ENCODE results near the gene FUT2.
"Not testable (repeated sequence)": the region's sequence is repeated elsewhere in the genome, so short reads cannot be mapped to it uniquely, and the experiment has no call there.

The FUT2 gene

GRCh38 chr19:48671446-48671995 lies 24.2 kb upstream of the FUT2 start:
- no peak for DNase-seq

- no peak for DNase-seq
Observed at GRCh38 chr19:48672994-48673393, 22.8 kb upstream of the FUT2 start, which contains the start of gene NTN5. Gene NTN5 (minus strand): TSS chr19:48673017. CDS start chr19:48670986, 2,031 bp downstream.

- no peak for DNase-seq
Observed at GRCh38 chr19:48673436-48674100, 22.2 kb upstream of the FUT2 start.

GRCh38 chr19:48674216-48674809 lies 21.5 kb upstream of the FUT2 start:
- no peak for DNase-seq

GRCh38 chr19:48674921-48675824 lies 20.6 kb upstream of the FUT2 start:
- peak; percentile 39 for DNase-seq

- DNase-seq, result no peak
Observed at GRCh38 chr19:48676487-48676886, 19.3 kb upstream of the FUT2 start.

- no peak for DNase-seq
Observed at GRCh38 chr19:48676887-48677286, 18.9 kb upstream of the FUT2 start.

GRCh38 chr19:48678201-48678600 lies 17.6 kb upstream of the FUT2 start:
- DNase-seq, result no peak

- not testable (repeated sequence) for DNase-seq
Observed at GRCh38 chr19:48680006-48680405, 15.8 kb upstream of the FUT2 start.

GRCh38 chr19:48680436-48681126 lies 15.2 kb upstream of the FUT2 start:
- no peak for DNase-seq

GRCh38 chr19:48681127-48681470 lies 14.7 kb upstream of the FUT2 start:
- no peak for DNase-seq

GRCh38 chr19:48683349-48683748 lies 12.4 kb upstream of the FUT2 start:
- DNase-seq, result no peak

- no peak for DNase-seq
Observed at GRCh38 chr19:48685583-48685982, 10.2 kb upstream of the FUT2 start.

- no peak for DNase-seq
Observed at GRCh38 chr19:48686088-48686487, 9.7 kb upstream of the FUT2 start.

GRCh38 chr19:48686637-48687036 lies 9.1 kb upstream of the FUT2 start:
- DNase-seq, result not testable (repeated sequence)

GRCh38 chr19:48687776-48688175 lies 8.0 kb upstream of the FUT2 start:
- DNase-seq, result no peak

- no peak for DNase-seq
Observed at GRCh38 chr19:48689449-48689848, 6.3 kb upstream of the FUT2 start.

GRCh38 chr19:48693629-48694028 lies 2.1 kb upstream of the FUT2 start:
- not testable (repeated sequence) for DNase-seq

GRCh38 chr19:48696353-48697010 lies 711 bp downstream of the FUT2 start:
- no peak for DNase-seq

GRCh38 chr19:48698046-48698445 lies 2.3 kb downstream of the FUT2 start:
- no peak for DNase-seq

- DNase-seq, result no peak
Observed at GRCh38 chr19:48702701-48703100, 6.9 kb downstream of the FUT2 start.

- DNase-seq, result no peak
Observed at GRCh38 chr19:48703316-48703715, 7.5 kb downstream of the FUT2 start.

Data from NK-92 treated with Interleukin-12 subunit alpha and Interleukin-12 subunit beta, amount 100 ng/mL, for 24 hours (cell line).